Measurements from ENCODE around the gene TK1.

Gene TK1

GRCh38 chr17:78138204-78139060 lies 48.4 kb downstream of the TK1 start:
- no peak for DNase-seq (ENCODE audit: extremely low spot score)
- no peak for TF ChIP-seq BHLHE40 (IDR thresholded peaks at IDR 0.05; ENCODE audit: borderline replicate concordance)
- CTCF ChIA-PET = interaction anchor here (0.6 to 3.8 kb wide), 3 partner anchors 10 to 596 kb away, joined by 3 to 15 read pairs (median 5); partner anchors contain the start of gene TMC6
- POLR2A ChIA-PET = interaction anchor here (1.1 kb wide), 1 partner anchor 32 kb away, joined by 4 read pairs; no protein-coding TSS in a partner anchor

- TF ChIP-seq FOXM1 (IDR thresholded peaks at IDR 0.05; ENCODE audit: borderline replicate concordance) = no peak
- no peak for TF ChIP-seq BHLHE40 (IDR thresholded peaks at IDR 0.05; ENCODE audit: borderline replicate concordance)
- TF ChIP-seq ARNT (IDR thresholded peaks at IDR 0.05) = no peak
- TF ChIP-seq SP1 (IDR thresholded peaks at IDR 0.05) = no peak
- TF ChIP-seq FOXA1 (IDR thresholded peaks at IDR 0.05) = no peak
- ChIA-PET CTCF (interaction anchor here (0.5 to 3.8 kb wide), 8 partner anchors 9 to 597 kb away, joined by 3 to 15 read pairs (median 4); partner anchors contain the start of gene TMC6), POLR2A (interaction anchor here (1.1 kb wide), 1 partner anchor 33 kb away, joined by 4 read pairs; no protein-coding TSS in a partner anchor)
- no peak for DNase-seq (ENCODE audit: extremely low spot score)
Measured at GRCh38 chr17:78137392-78138203, 49.3 kb downstream of the TK1 start.

DNA sequence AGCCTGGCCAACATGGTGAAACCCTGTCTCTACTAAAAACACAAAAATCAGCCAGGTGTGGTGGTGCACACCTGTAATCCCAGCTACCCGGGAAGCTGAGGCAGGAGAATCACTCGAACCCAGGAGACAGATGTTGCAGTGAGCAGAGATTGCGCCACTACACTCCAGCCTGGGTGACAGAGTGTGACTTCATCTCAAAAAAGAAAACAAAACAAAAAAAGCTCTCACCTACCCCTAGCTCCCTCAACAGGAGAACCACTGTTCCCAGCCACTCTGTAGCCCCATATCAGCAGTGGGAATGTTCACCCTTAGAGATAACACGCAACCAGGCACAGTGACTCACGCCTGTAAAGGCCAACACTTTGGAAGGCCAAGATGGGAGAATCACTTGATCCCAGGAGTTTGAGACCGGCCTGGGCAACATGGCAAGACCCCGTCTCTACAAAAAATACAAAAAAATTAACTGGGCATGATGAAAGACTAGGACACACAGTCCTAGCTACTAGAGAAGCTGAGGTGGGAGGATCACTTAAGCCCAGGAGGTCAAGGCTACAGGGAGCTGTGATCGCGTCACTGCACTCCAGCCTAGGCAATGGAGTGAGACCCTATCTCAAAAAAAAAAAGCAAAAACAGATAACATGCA lies 50.9 kb downstream of the TK1 start:
- CTCF ChIA-PET = interaction anchor here (0.6 to 3.8 kb wide), 5 partner anchors 8 to 244 kb away, joined by 3 to 15 read pairs (median 5); no protein-coding TSS in a partner anchor
- DNase-seq (ENCODE audit: extremely low spot score) = no peak
- POLR2A ChIA-PET = interaction anchor here (2.3 kb wide), 1 partner anchor 8 kb away, joined by 6 read pairs; no protein-coding TSS in a partner anchor
- TF ChIP-seq ZNF384 (IDR thresholded peaks at IDR 0.05) (no peak), LEF1 (IDR thresholded peaks at IDR 0.05; ENCODE audit: borderline replicate concordance) (no peak), BHLHE40 (IDR thresholded peaks at IDR 0.05; ENCODE audit: borderline replicate concordance) (no peak), FOXM1 (IDR thresholded peaks at IDR 0.05; ENCODE audit: borderline replicate concordance) (no peak), L3MBTL2 (conservative IDR thresholded peaks at IDR 0.05) (no peak), SP1 (IDR thresholded peaks at IDR 0.05) (no peak), ARNT (IDR thresholded peaks at IDR 0.05) (no peak), SUZ12 (IDR thresholded peaks at IDR 0.05) (no peak), NFRKB (IDR thresholded peaks at IDR 0.05) (no peak), ELF4 (IDR thresholded peaks at IDR 0.05) (no peak), HDGF (IDR thresholded peaks at IDR 0.05; ENCODE audit: borderline replicate concordance) (no peak), TARDBP (IDR thresholded peaks at IDR 0.05) (no peak), CTBP1 (IDR thresholded peaks at IDR 0.05; ENCODE audit: borderline replicate concordance) (no peak), FOXA1 (IDR thresholded peaks at IDR 0.05) (no peak), PKNOX1 (IDR thresholded peaks at IDR 0.05) (no peak), FOXK2 (IDR thresholded peaks at IDR 0.05) (no peak)

DNA sequence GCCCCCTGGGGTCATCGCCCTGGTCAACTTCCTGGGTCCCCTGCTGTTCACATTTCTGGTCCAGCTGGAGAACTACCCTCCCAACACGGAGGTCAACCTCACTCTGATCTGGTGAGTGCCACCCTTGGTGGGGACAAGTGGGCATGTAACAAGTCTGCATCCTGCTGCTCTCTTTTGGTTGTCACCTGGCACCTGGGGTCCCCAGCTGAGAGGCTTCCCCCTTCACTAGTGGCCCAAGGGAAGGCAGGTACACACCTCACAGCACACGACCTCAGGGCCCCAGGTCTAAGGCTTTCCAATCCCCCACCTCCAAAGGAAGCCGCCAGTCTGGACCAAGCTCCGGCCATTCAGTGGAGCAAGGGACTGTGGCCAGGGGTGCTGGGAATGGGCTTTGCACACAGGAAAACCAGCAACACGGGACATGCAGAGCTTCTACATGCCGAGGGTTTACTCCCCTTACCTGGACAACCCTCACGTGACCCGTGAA lies 51.9 kb downstream of the TK1 start:
- ChIA-PET CTCF (interaction anchor here (0.7 to 3.8 kb wide), 5 partner anchors 9 to 154 kb away, joined by 3 to 15 read pairs (median 6); no protein-coding TSS in a partner anchor), POLR2A (interaction anchor here (2.3 kb wide), 1 partner anchor 9 kb away, joined by 6 read pairs; no protein-coding TSS in a partner anchor)
- DNase-seq (ENCODE audit: extremely low spot score) = no peak
- TF ChIP-seq ELF4 (IDR thresholded peaks at IDR 0.05) = no peak
- TF ChIP-seq SUZ12 (IDR thresholded peaks at IDR 0.05) = no peak
- no peak for TF ChIP-seq PKNOX1 (IDR thresholded peaks at IDR 0.05)
- TF ChIP-seq BHLHE40 (IDR thresholded peaks at IDR 0.05; ENCODE audit: borderline replicate concordance) = no peak

DNA sequence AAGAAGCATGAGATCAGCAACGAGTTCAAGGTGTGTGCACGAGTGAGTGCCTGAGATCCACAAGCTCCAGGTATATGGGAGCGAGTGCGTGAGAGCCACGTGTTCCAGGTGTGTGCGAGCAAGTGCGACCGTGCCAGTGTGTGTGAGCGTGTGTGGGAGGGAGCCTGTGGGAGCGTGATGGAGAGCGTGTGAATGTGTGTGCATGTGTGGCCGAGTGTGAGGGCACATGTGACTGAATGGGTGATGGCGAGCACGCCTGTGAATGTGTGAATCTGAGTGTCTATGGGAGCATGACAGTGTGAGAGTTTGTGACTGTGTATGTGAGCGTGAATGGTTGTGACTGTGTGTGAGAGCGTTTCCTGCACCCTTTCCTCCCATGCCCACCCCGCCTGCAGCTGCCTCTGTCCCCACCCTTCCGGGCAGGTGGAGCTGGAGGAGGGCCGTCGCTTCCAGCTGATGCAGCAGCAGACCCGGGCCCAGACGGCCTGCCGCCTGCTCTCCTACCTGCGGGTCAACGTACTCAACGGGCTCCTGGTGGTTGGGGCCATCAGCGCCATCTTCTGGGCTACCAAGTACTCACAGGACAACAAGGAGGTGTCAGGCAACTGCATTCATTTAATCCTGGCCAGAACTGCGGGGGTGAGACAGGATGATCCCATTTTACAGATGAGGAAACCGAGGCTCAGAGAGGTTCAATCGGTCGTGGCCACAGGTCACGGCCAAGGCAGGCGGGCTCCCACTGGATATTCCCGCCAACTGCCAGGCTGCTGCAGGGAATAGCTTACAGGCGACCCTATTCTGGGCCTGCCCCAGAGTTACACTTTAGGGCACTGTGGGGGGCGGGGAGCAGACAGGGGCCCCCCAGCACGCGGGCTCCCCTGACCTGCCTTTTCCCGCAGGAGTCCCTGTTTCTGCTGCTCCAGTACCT lies 52.6 kb downstream of the TK1 start:
- DNase-seq (ENCODE audit: extremely low spot score) = peak; percentile 77
- TF ChIP-seq FOXM1 (IDR thresholded peaks at IDR 0.05; ENCODE audit: borderline replicate concordance) = no peak
- TF ChIP-seq HDGF (IDR thresholded peaks at IDR 0.05; ENCODE audit: borderline replicate concordance) = no peak
- no peak for TF ChIP-seq SP1 (IDR thresholded peaks at IDR 0.05)
- peak; percentile 9; the same call in 1 of the 2 replicates for TF ChIP-seq ARNT (IDR thresholded peaks at IDR 0.05)
- TF ChIP-seq ZNF384 (IDR thresholded peaks at IDR 0.05) = no peak
- no peak for TF ChIP-seq TARDBP (IDR thresholded peaks at IDR 0.05)
- no peak for TF ChIP-seq LEF1 (IDR thresholded peaks at IDR 0.05; ENCODE audit: borderline replicate concordance)
- ChIA-PET POLR2A (interaction anchor here (2.3 kb wide), 1 partner anchor 10 kb away, joined by 6 read pairs; no protein-coding TSS in a partner anchor), CTCF (interaction anchor here (0.7 to 1.7 kb wide), 4 partner anchors 10 to 154 kb away, joined by 3 to 6 read pairs (median 6); no protein-coding TSS in a partner anchor)
